B cell (primary cell): Measurements from ENCODE around the gene TRRAP. TPM values are rescaled to one million over a fixed set of nuclear protein-coding genes. Genes with fewer than 3 reads are reported as not detected.

Source experiments
- ATAC-seq: fragments of 200-7000 bp; cut with Tn5 transposase; one replicate; pipeline ENCODE4 v1.10.0; 2021; ENCODE audit warnings: low read depth, mild to moderate bottlenecking, moderate number of reproducible peaks, moderate library complexity
- CTCF ChIA-PET: fragments of 350-600 bp; sonication (Branson Sonifier 250); formaldehyde crosslinking; loops from one replicate; lab custom pipeline; 2021; ENCODE audit warnings: antibody characterized with exemption, inconsistent platforms; lab: Charles Lee
- POLR2A ChIA-PET: fragments of 350-600 bp; sonication (Branson Sonifier 250); formaldehyde crosslinking; loops from one replicate; lab custom pipeline; 2021; ENCODE audit warnings: antibody characterized with exemption; lab: Charles Lee
- DNase-seq: peaks from one replicate; pipeline ENCODE4 v3.0.0; 2013
- H2AFZ ChIP-seq: 2 replicates; pipeline ENCODE4 v1.6.1; 2012; ENCODE audit warnings: mild to moderate bottlenecking, low read depth, low read length; ENCODE audit not compliant: insufficient read depth, poor library complexity, severe bottlenecking
- H3K27ac ChIP-seq, 2 donors: 1 replicate in 1 of 2; 2 replicates in 1 of 2; pipeline ENCODE4 v1.5.1; 2012 to 2013; ENCODE audit warnings: low read length in 2 of 2, mild to moderate bottlenecking in 2 of 2, moderate library complexity in 1 of 2
- H3K27me3 ChIP-seq, 4 experiments: fragments of 200-600 bp in 1 of 4; sonication (generic) in 1 of 4; replicated peaks in 1 of 4; 1 replicate in 2 of 4; 2 replicates in 2 of 4; pipeline versions ENCODE4 v1.6.1 to v1.7.0; 2013 to 2016; ENCODE audit warnings: low read length in 3 of 4, mild to moderate bottlenecking in 2 of 4, mixed read lengths in 1 of 4, moderate library complexity in 1 of 4; ENCODE audit not compliant: insufficient read depth in 4 of 4, control insufficient read depth in 3 of 4; ENCODE audit errors: control extremely low read depth in 1 of 4
- H3K36me3 ChIP-seq, 2 experiments: replicated peaks in 1 of 2; 1 replicate in 1 of 2; 2 replicates in 1 of 2; pipeline versions ENCODE4 v1.6.1 to v1.7.1; 2013; ENCODE audit warnings: low read length in 1 of 2; ENCODE audit not compliant: insufficient read depth in 2 of 2, control insufficient read depth in 1 of 2; ENCODE audit errors: control extremely low read depth in 1 of 2, extremely low read depth in 1 of 2
- H3K4me1 ChIP-seq, 2 donors: fragments of 200-600 bp in 1 of 2; sonication (generic) in 1 of 2; 1 replicate in 1 of 2; 2 replicates in 1 of 2; pipeline versions ENCODE4 v1.5.1 to v1.6.1; 2013 to 2017; ENCODE audit warnings: low read length in 2 of 2; ENCODE audit not compliant: control insufficient read depth in 2 of 2, insufficient read depth in 2 of 2
- H3K4me2 ChIP-seq: replicated peaks from 2 replicates; pipeline ENCODE3; 2012; ENCODE audit warnings: mild to moderate bottlenecking, low read depth, low read length; ENCODE audit not compliant: poor library complexity, severe bottlenecking
- H3K4me3 ChIP-seq, 5 experiments: fragments of 200-600 bp in 1 of 5; sonication (generic) in 1 of 5; 1 replicate in 3 of 5; 2 replicates in 2 of 5; pipeline versions ENCODE4 v1.5.1 to v1.7.0; 2011 to 2016; ENCODE audit warnings: low read length in 4 of 5, mild to moderate bottlenecking in 4 of 5, low read depth in 2 of 5, control low read depth in 1 of 5, moderate library complexity in 1 of 5; ENCODE audit not compliant: insufficient read depth in 1 of 5; ENCODE audit errors: control extremely low read depth in 1 of 5, extremely low read depth in 1 of 5
- H3K79me2 ChIP-seq: fragments of 200-600 bp; sonication (generic); one replicate; pipeline ENCODE4 v1.6.0; 2016; ENCODE audit warnings: low read length; ENCODE audit not compliant: control insufficient read depth, insufficient read depth
- H3K9ac ChIP-seq: fragments of 200-600 bp; sonication (generic); 2 replicates; pipeline ENCODE4 v1.6.1; 2017; ENCODE audit warnings: mild to moderate bottlenecking, low read length, moderate library complexity
- H3K9me3 ChIP-seq, 3 donors: one replicate each; pipeline versions ENCODE4 v1.6.1 to v1.7.1; 2013; ENCODE audit warnings: low read length in 2 of 3; ENCODE audit not compliant: control insufficient read depth in 2 of 3, insufficient read depth in 1 of 3; ENCODE audit errors: control extremely low read depth in 1 of 3
- H4K20me1 ChIP-seq: 2 replicates; pipeline ENCODE4 v1.6.0; 2012; ENCODE audit warnings: mild to moderate bottlenecking, low read length; ENCODE audit not compliant: insufficient read depth, control insufficient read depth, poor library complexity, severe bottlenecking
- H3K27ac Mint-ChIP-seq: one replicate; pipeline ENCODE4 v1.8.0; 2021; ENCODE audit warnings: mixed read lengths
- H3K27me3 Mint-ChIP-seq: one replicate; pipeline ENCODE4 v1.8.0; 2021; ENCODE audit warnings: mixed read lengths
- H3K4me1 Mint-ChIP-seq: one replicate; pipeline ENCODE4 v1.8.0; 2021; ENCODE audit warnings: mixed read lengths
- H3K4me3 Mint-ChIP-seq: one replicate; pipeline ENCODE4 v1.8.0; 2021; ENCODE audit warnings: mixed read lengths
- H3K9me3 Mint-ChIP-seq: one replicate; pipeline ENCODE4 v1.8.0; 2022; ENCODE audit warnings: mixed read lengths; ENCODE audit not compliant: insufficient read depth
- EZH2 ChIP-seq: IDR thresholded peaks from 2 replicates; pipeline ENCODE4 v1.6.1; 2012; ENCODE audit warnings: borderline replicate concordance, low read depth, mild to moderate bottlenecking, moderate library complexity, low read length; ENCODE audit not compliant: insufficient read depth, poor library complexity, severe bottlenecking
- WGBS: methylation state at CpG from one replicate; pipeline ENCODE4 v1.1.5; 2013; ENCODE audit warnings: missing lambda C conversion rate; ENCODE audit not compliant: insufficient coverage; 5-methylcytosine and 5-hydroxymethylcytosine counted together
- intact Hi-C: fragments of 100-400 bp; cut with micrococcal nuclease; formaldehyde crosslinking; loops from one replicate; pipeline ENCODE4 v1.10.0; 2022
- polyA plus RNA-seq: library from polyadenylated mRNA; depleted of rRNA; stranded (reverse); fragments of >200 nt; gene quantifications from 2 replicates; pipeline ENCODE4 v1.2.3, GENCODE V29; 2012
- total RNA-seq, 2 donors: library from RNA; stranded (reverse); fragments of 120-200 nt in 1 of 2; gene quantifications; 1 replicate in 1 of 2; 2 replicates in 1 of 2; pipeline versions ENCODE4 v1.2.3 to v1.2.4, GENCODE V29; 2013 to 2022
- TF ChIP-seq, protein P1 (sequence below): fragments of 200-600 bp; IDR thresholded peaks from one replicate; pipeline ENCODE4 v1.8.0; 2022; ENCODE audit warnings: antibody characterized with exemption, mild to moderate bottlenecking

The TRRAP gene
- total and polyA plus RNA-seq, 2 donors (not counting 1 experiment from before 2014, with no cell fraction given) = 25.4 to 102 TPM

DNA sequence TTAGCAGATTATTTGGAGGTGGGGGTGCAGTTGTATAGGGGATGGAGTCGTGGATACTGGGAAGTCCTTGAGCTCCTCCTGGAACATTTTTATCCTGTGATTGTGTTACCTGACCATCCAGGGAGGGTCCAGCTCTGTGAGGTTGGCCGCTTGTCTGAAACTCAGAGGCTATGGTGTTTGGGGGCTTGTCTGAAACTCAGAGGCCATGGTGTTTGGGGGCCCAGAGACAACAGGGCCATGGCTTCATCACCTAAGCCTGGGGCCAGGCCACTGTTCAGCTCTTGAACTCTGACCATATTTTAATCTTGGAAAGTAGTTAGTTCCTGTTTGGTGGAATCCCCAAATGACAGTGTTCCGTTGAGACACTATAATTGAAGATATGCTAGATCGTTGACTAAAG is 66.1 kb downstream of the TRRAP start:
- peaks cover 12 to 88% of the 10 kb centered on the region in 2 experiments for H3K36me3 ChIP-seq
- 89% methylated on average over 3 of the region's 4 CpGs for WGBS
- H3K4me3 Mint-ChIP-seq = no peak overlapping the region
- no peak overlapping the region for H3K4me2 ChIP-seq
- H3K79me2 ChIP-seq = peaks cover 8% of the 10 kb centered on the region
- DNase-seq = no peak
- H3K9ac ChIP-seq = no peak overlapping the region
- H2AFZ ChIP-seq = no peak overlapping the region
- no peaks in the 10 kb centered on the region for H3K4me1 ChIP-seq
- intact Hi-C loops = no loop called here
- H3K27me3 Mint-ChIP-seq = no peaks in the 10 kb centered on the region
- CTCF ChIA-PET = no interaction called here
- peaks cover 4% of the 10 kb centered on the region for H4K20me1 ChIP-seq
- no peak overlapping the region for H3K27ac Mint-ChIP-seq
- H3K4me1 Mint-ChIP-seq = no peaks in the 10 kb centered on the region
- TF ChIP-seq, protein P1, sequence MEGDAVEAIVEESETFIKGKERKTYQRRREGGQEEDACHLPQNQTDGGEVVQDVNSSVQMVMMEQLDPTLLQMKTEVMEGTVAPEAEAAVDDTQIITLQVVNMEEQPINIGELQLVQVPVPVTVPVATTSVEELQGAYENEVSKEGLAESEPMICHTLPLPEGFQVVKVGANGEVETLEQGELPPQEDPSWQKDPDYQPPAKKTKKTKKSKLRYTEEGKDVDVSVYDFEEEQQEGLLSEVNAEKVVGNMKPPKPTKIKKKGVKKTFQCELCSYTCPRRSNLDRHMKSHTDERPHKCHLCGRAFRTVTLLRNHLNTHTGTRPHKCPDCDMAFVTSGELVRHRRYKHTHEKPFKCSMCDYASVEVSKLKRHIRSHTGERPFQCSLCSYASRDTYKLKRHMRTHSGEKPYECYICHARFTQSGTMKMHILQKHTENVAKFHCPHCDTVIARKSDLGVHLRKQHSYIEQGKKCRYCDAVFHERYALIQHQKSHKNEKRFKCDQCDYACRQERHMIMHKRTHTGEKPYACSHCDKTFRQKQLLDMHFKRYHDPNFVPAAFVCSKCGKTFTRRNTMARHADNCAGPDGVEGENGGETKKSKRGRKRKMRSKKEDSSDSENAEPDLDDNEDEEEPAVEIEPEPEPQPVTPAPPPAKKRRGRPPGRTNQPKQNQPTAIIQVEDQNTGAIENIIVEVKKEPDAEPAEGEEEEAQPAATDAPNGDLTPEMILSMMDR = no peak
- no peak for TF ChIP-seq EZH2
- POLR2A ChIA-PET = no interaction called here
- no peak overlapping the region for H3K27ac ChIP-seq
- ATAC-seq = no peak
- no peaks in the 10 kb centered on the region for H3K9me3 Mint-ChIP-seq
- no peaks in the 10 kb centered on the region for H3K27me3 ChIP-seq
- H3K9me3 ChIP-seq = no peaks in the 10 kb centered on the region
- H3K4me3 ChIP-seq = no peak overlapping the region

DNA sequence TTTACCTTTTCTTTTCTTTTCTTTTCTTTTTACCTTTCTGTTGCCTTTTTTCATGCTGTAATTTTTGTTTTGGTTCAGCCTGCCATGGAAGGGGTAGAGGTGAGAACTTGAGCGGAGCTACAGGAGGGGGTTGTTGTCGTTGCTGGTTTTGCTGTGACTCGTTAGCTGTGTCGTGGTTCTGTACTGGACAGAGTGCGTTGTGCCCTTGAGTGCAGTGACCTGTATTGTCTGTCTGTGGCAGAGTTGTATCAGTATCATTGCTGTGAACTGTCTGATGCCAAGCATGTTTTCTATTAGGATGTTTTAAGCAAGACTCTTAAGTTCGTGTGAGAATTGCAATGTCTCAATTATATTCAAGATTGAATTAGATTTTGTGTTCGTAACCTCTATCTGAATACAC is 67.5 kb downstream of the TRRAP start:
- no peak overlapping the region for H2AFZ ChIP-seq
- peaks cover 4% of the 10 kb centered on the region for H4K20me1 ChIP-seq
- TF ChIP-seq EZH2 = no peak
- TF ChIP-seq, protein P1 = no peak
- WGBS = 98% methylated on average over 5 of the region's 7 CpGs
- peaks cover 8% of the 10 kb centered on the region for H3K79me2 ChIP-seq
- no peaks in the 10 kb centered on the region for H3K27me3 ChIP-seq
- H3K9me3 ChIP-seq = no peaks in the 10 kb centered on the region
- no peak overlapping the region for H3K4me2 ChIP-seq
- H3K4me1 ChIP-seq = no peaks in the 10 kb centered on the region
- no peaks in the 10 kb centered on the region for H3K27me3 Mint-ChIP-seq
- no peak overlapping the region for H3K9ac ChIP-seq
- H3K4me3 ChIP-seq = no peak overlapping the region
- no peak overlapping the region for H3K4me3 Mint-ChIP-seq
- H3K27ac Mint-ChIP-seq = no peak overlapping the region
- no peak overlapping the region for H3K27ac ChIP-seq
- ATAC-seq = no peak
- ChIA-PET CTCF (no interaction called here), POLR2A (interaction anchor here (0.5 kb wide), 1 partner anchor 12 kb away, joined by 3 read pairs; no protein-coding TSS in a partner anchor)
- no peak for DNase-seq
- intact Hi-C loops = no loop called here
- H3K4me1 Mint-ChIP-seq = no peaks in the 10 kb centered on the region
- H3K9me3 Mint-ChIP-seq = no peaks in the 10 kb centered on the region
- peaks cover 11 to 88% of the 10 kb centered on the region in 2 experiments for H3K36me3 ChIP-seq
